HUES6 (cell line): Measurements from ENCODE around the gene CDKN1B.

Source experiments
- H3K27ac ChIP-seq: 2 replicates; pipeline ENCODE4 v1.7.0; 2013; ENCODE audit warnings: low read depth, mild to moderate bottlenecking, low read length, inconsistent platforms
- H3K27me3 ChIP-seq: 2 replicates; pipeline ENCODE4 v1.6.1; 2013; ENCODE audit warnings: low read length; ENCODE audit not compliant: control insufficient read depth, insufficient read depth
- H3K36me3 ChIP-seq: 2 replicates; pipeline ENCODE4 v1.6.1; 2013; ENCODE audit warnings: low read length; ENCODE audit not compliant: control insufficient read depth, insufficient read depth
- H3K4me1 ChIP-seq: 2 replicates; pipeline ENCODE4 v1.6.1; 2013; ENCODE audit warnings: low read length; ENCODE audit not compliant: control insufficient read depth, insufficient read depth
- H3K4me3 ChIP-seq: 2 replicates; pipeline ENCODE4 v1.5.1; 2013; ENCODE audit warnings: low read depth, low read length
- H3K9ac ChIP-seq: one replicate; pipeline ENCODE4 v1.6.1; 2013; ENCODE audit warnings: mild to moderate bottlenecking, low read length
- H3K9me3 ChIP-seq: 2 replicates; pipeline ENCODE4 v1.6.1; 2013; ENCODE audit warnings: low read depth, low read length; ENCODE audit not compliant: control insufficient read depth, insufficient read depth

CDKN1B gene

DNA sequence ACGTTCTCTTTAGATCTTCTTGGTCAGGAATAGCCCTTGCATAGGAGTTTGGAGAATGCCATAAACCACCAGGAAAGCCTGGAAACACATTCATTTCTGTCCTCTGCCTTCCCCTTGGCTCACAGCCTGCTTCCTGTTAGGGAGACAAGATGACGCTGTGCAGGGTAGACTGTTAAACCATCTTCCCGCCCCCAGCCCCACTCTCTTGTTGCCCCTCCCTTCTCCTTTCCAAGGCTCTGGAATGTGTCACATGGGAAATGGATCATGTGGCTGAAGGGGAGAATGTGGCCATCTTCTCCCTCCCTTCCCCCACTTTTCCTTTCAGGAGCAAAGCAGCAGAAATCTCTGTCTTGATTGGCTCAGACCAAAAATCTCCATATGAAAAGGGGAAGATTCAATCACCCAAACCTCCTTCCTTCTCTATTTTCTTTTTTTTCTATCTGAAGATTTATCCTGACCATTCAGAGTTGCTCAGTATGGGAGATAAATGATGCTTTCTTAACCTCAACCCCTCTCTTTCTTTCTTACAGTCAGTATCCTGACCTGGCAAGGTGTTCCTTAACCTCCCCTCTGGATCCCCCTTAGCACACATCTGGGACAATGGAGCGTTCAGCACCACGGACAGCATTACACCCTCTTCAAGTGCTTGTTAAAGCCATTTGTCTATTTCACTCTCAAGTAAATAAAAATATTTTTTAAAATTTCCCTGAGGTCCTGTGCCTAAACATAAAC is 32.6 kb upstream of the CDKN1B start:
- Histone ChIP-seq H3K27me3 (no peaks in the 10 kb centered on the region), H3K4me3 (peak overlapping the region; percentile 82), H3K27ac (peak overlapping the region; percentile 35; the same call in 1 of the 2 replicates), H3K9ac (peak overlapping the region; percentile 89), H3K4me1 (peaks cover 28% of the 10 kb centered on the region), H3K36me3 (no peaks in the 10 kb centered on the region), H3K9me3 (no peaks in the 10 kb centered on the region)

- H3K9me3 ChIP-seq: no peaks in the 10 kb centered on the region
- no peaks in the 10 kb centered on the region for H3K27me3 ChIP-seq
- H3K27ac ChIP-seq: peak overlapping the region; percentile 54; the same call in 1 of the 2 replicates
- H3K4me3 ChIP-seq: no peak overlapping the region; the same call in 1 of the 2 replicates
- peaks cover 28% of the 10 kb centered on the region for H3K4me1 ChIP-seq
- H3K9ac ChIP-seq: no peak overlapping the region
- H3K36me3 ChIP-seq: no peaks in the 10 kb centered on the region
Observed at GRCh38 chr12:12685305-12685704, 31.9 kb upstream of the CDKN1B start.

GRCh38 chr12:12686472-12686871 is 30.7 kb upstream of the CDKN1B start:
- H3K27ac ChIP-seq: no peak overlapping the region
- H3K27me3 ChIP-seq: no peaks in the 10 kb centered on the region
- no peaks in the 10 kb centered on the region for H3K36me3 ChIP-seq
- peaks cover 24% of the 10 kb centered on the region for H3K4me1 ChIP-seq
- no peaks in the 10 kb centered on the region for H3K9me3 ChIP-seq
- H3K4me3 ChIP-seq: no peak overlapping the region
- H3K9ac ChIP-seq: no peak overlapping the region

DNA sequence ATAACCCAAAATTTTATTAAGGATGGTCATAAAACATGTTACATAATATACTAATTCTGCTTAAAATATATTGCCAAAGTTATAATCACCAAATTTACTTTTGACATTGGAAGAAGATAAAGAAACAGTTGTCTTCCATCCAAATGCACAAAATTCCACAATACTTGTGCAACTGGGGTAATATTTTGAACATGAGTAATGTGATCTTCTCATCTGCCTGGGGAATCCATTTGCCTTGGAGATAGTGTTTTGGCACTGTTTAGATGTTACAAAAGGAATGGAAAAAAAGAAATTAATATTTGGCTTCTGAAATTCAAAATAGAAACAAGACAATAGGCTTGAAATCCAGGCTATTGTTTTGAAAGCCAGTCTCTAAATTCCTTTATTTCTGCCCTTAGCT is 30.2 kb upstream of the CDKN1B start:
- Histone ChIP-seq H3K36me3 (no peaks in the 10 kb centered on the region), H3K27ac (no peak overlapping the region)

GRCh38 chr12:12689647-12690300 is 27.4 kb upstream of the CDKN1B start:
- Histone ChIP-seq H3K4me3 (no peak overlapping the region), H3K36me3 (no peaks in the 10 kb centered on the region), H3K9me3 (no peaks in the 10 kb centered on the region), H3K9ac (no peak overlapping the region), H3K27ac (no peak overlapping the region), H3K27me3 (no peaks in the 10 kb centered on the region), H3K4me1 (peaks cover 9% of the 10 kb centered on the region)

More for the DNA sequence above, 30.2 kb upstream of the CDKN1B start:
- Histone ChIP-seq H3K9me3 (no peaks in the 10 kb centered on the region), H3K4me3 (no peak overlapping the region), H3K27me3 (no peaks in the 10 kb centered on the region), H3K9ac (no peak overlapping the region), H3K4me1 (peaks cover 20% of the 10 kb centered on the region)

- Histone ChIP-seq H3K9ac (no peak overlapping the region), H3K4me3 (no peak overlapping the region), H3K27me3 (no peaks in the 10 kb centered on the region), H3K4me1 (no peaks in the 10 kb centered on the region), H3K9me3 (no peaks in the 10 kb centered on the region), H3K27ac (no peak overlapping the region), H3K36me3 (no peaks in the 10 kb centered on the region)
Observed at GRCh38 chr12:12691549-12691948, 25.6 kb upstream of the CDKN1B start.

DNA sequence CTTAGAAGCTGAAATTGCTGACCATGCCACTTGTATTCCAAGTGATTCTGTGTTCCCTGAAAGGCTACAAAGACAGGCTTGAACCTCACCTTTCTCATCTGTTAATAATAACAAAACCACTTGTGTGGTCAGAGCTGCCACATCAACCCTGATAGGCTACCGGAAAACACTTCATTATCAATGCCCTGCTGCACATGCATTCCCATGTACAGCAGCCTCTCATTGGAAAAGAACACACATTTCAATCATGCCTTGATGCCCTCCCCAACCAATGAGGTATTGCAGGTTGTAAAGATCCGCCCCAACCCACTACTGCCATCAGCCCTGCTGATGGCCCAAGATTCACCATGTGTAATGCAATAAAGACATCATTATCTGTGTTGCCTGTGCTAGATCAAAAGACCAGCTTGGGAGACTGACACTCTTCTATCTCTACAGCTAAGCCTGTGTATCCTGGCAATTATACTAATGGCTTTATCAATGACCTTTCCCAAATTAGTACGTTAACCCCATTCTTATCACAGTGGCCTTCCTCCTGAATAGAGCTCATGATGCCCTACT is 24.0 kb upstream of the CDKN1B start:
- no peaks in the 10 kb centered on the region for H3K4me1 ChIP-seq
- no peak overlapping the region for H3K4me3 ChIP-seq
- no peaks in the 10 kb centered on the region for H3K27me3 ChIP-seq
- no peak overlapping the region for H3K9ac ChIP-seq
- no peak overlapping the region for H3K27ac ChIP-seq
- no peaks in the 10 kb centered on the region for H3K9me3 ChIP-seq
- H3K36me3 ChIP-seq: no peaks in the 10 kb centered on the region

- peak overlapping the region; percentile 84 for H3K9ac ChIP-seq
- peak overlapping the region; percentile 90 for H3K27ac ChIP-seq
- no peaks in the 10 kb centered on the region for H3K27me3 ChIP-seq
- H3K9me3 ChIP-seq: no peaks in the 10 kb centered on the region
- H3K36me3 ChIP-seq: no peaks in the 10 kb centered on the region
- H3K4me3 ChIP-seq: peak overlapping the region; percentile 86
- H3K4me1 ChIP-seq: peaks cover 6% of the 10 kb centered on the region; the same call in 1 of the 2 replicates
Observed at GRCh38 chr12:12696562-12697383, 20.4 kb upstream of the CDKN1B start.

GRCh38 chr12:12699345-12699744 is 17.8 kb upstream of the CDKN1B start:
- Histone ChIP-seq H3K36me3 (no peaks in the 10 kb centered on the region), H3K9me3 (no peaks in the 10 kb centered on the region), H3K27me3 (no peaks in the 10 kb centered on the region), H3K9ac (no peak overlapping the region), H3K27ac (no peak overlapping the region), H3K4me1 (peaks cover 6% of the 10 kb centered on the region), H3K4me3 (no peak overlapping the region)

GRCh38 chr12:12700254-12700653 is 16.9 kb upstream of the CDKN1B start:
- peaks cover 6% of the 10 kb centered on the region for H3K4me1 ChIP-seq
- H3K36me3 ChIP-seq: no peaks in the 10 kb centered on the region
- H3K27me3 ChIP-seq: no peaks in the 10 kb centered on the region
- no peak overlapping the region for H3K27ac ChIP-seq
- H3K4me3 ChIP-seq: no peak overlapping the region
- H3K9ac ChIP-seq: no peak overlapping the region
- H3K9me3 ChIP-seq: no peaks in the 10 kb centered on the region
